Keratinocyte (primary cell): ENCODE measurements around the gene SLFNL1. TPM values are rescaled to one million over a fixed set of nuclear protein-coding genes. Genes with fewer than 3 reads are reported as not detected.

Experiments
- DNase-seq: peaks from one replicate; pipeline ENCODE4 v3.0.0-alpha.2; 2011; ENCODE audit warnings: low read depth, missing footprints, low spot score
- FAIRE-seq: peaks from 2 replicates; lab custom pipeline; 2011; peaks lifted over from hg19 to GRCh38; lab: Jason Lieb, UNC
- H2AFZ ChIP-seq: 2 replicates; pipeline ENCODE4 v1.6.0; 2012; ENCODE audit warnings: low read length, control low read depth, inconsistent platforms; ENCODE audit not compliant: control insufficient read depth
- H3K27ac ChIP-seq: 2 replicates; pipeline ENCODE4 v1.5.1; 2011; ENCODE audit warnings: low read length; ENCODE audit not compliant: control insufficient read depth, insufficient read depth
- H3K27me3 ChIP-seq: 3 replicates; pipeline ENCODE4 v1.6.0; 2011; ENCODE audit warnings: low read length; ENCODE audit not compliant: control insufficient read depth, insufficient read depth; ENCODE audit errors: extremely low read depth
- H3K36me3 ChIP-seq, 2 experiments: 2 replicates in 1 of 2; 3 replicates in 1 of 2; pipeline ENCODE4 v1.5.1; 2011; ENCODE audit warnings: low read length in 2 of 2, mild to moderate bottlenecking in 1 of 2; ENCODE audit not compliant: control insufficient read depth in 2 of 2, insufficient read depth in 2 of 2; ENCODE audit errors: extremely low read depth in 1 of 2
- H3K4me1 ChIP-seq: 3 replicates; pipeline ENCODE4 v1.5.1; 2011; ENCODE audit warnings: low read length; ENCODE audit not compliant: control insufficient read depth, insufficient read depth; ENCODE audit errors: extremely low read depth
- H3K4me2 ChIP-seq: 3 replicates; pipeline ENCODE4 v1.6.0; 2011; ENCODE audit warnings: low read depth, low read length; ENCODE audit not compliant: control insufficient read depth, insufficient read depth; ENCODE audit errors: extremely low read depth
- H3K4me3 ChIP-seq, 3 experiments: fragments of 200-600 bp in 1 of 3; sonication (generic) in 1 of 3; 2 replicates in 2 of 3; 3 replicates in 1 of 3; pipeline ENCODE4 v1.5.1; 2011 to 2016; ENCODE audit warnings: low read length in 3 of 3, mild to moderate bottlenecking in 3 of 3, control low read depth in 2 of 3, inconsistent platforms in 1 of 3, low read depth in 1 of 3, mixed read lengths in 1 of 3, mixed run types in 1 of 3, moderate library complexity in 1 of 3; ENCODE audit not compliant: control insufficient read depth in 2 of 3, insufficient read depth in 2 of 3; ENCODE audit errors: extremely low read depth in 1 of 3
- H3K79me2 ChIP-seq: 2 replicates; pipeline ENCODE4 v1.6.0; 2012; ENCODE audit warnings: low read length; ENCODE audit not compliant: control insufficient read depth, insufficient read depth
- H3K9ac ChIP-seq: 3 replicates; pipeline ENCODE4 v1.6.0; 2011; ENCODE audit warnings: low read length; ENCODE audit not compliant: control insufficient read depth, insufficient read depth; ENCODE audit errors: extremely low read depth
- H3K9me1 ChIP-seq: 3 replicates; pipeline ENCODE4 v1.6.0; 2011; ENCODE audit warnings: low read length; ENCODE audit not compliant: control insufficient read depth, insufficient read depth; ENCODE audit errors: extremely low read depth
- H3K9me3 ChIP-seq: 2 replicates; pipeline ENCODE4 v1.5.1; 2012; ENCODE audit warnings: low read depth, low read length; ENCODE audit not compliant: control insufficient read depth
- H4K20me1 ChIP-seq: 3 replicates; pipeline ENCODE4 v1.6.0; 2011; ENCODE audit warnings: low read length; ENCODE audit not compliant: control insufficient read depth, insufficient read depth; ENCODE audit errors: extremely low read depth
- EZH2 ChIP-seq: IDR thresholded peaks from one replicate; pipeline ENCODE4 v1.6.1; 2012; ENCODE audit warnings: inconsistent platforms, mild to moderate bottlenecking, low read length, moderate library complexity
- dilution Hi-C: fragments of 300-500 bp; cut with MboI; formaldehyde crosslinking; loops from one replicate; pipeline ENCODE4 v1.7.0; 2020; ENCODE audit warnings: low sequenced_read_pairs; ENCODE audit not compliant: extremely low pct_ligation_motif_present
- polyA plus RNA-seq, 5 experiments: library from polyadenylated mRNA; depleted of rRNA in 3 of 5; stranded (reverse) in 3 of 5; stranded (forward) in 1 of 5; unstranded in 1 of 5; fragments of >200 nt; gene quantifications; 1 replicate in 1 of 5; 2 replicates in 3 of 5; 3 replicates in 1 of 5; pipeline versions ENCODE4 v1.2.1 to v1.2.3, GENCODE V29; 2011 to 2012; ENCODE audit warnings: missing spikeins in 2 of 5, low read depth in 1 of 5, low replicate concordance in 1 of 5
- TF ChIP-seq, protein P1 (sequence below), 3 experiments: IDR thresholded peaks in 1 of 3; conservative IDR thresholded peaks in 1 of 3; optimal IDR thresholded peaks in 1 of 3; 2 replicates in 2 of 3; 3 replicates in 1 of 3; pipeline versions ENCODE3 to v1.5.1; 2011; ENCODE audit warnings: low read length in 3 of 3, mild to moderate bottlenecking in 3 of 3, moderate library complexity in 2 of 3, control low read depth in 1 of 3, inconsistent platforms in 1 of 3; ENCODE audit not compliant: insufficient read depth in 2 of 3; ENCODE audit errors: extremely low read depth in 1 of 3

Gene SLFNL1
- polyA plus RNA-seq, 1 donor (not counting 4 experiments of a cell fraction or from before 2014, with no cell fraction given): not detected

DNA sequence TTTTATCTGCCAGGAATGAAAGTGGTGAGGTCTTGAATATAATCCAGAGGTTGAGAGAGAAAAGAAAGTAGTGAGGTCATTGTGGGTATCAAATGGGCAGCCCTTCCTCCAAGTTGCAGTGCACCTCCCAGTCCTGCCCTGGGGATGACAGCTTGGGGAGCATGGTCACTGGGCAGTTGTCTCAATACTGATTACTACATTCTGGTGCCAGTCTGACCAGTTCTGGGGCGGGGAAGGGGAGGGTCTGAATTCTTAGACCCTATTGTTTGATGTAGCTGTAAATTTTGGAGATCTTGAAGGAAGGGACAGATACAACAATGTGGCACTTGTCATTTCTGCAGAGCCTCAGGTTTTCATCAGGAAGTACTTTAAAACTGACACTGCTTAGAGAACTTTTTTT lies 11.2 kb downstream of the SLFNL1 start:
- no peak for TF ChIP-seq EZH2
- TF ChIP-seq, protein P1, sequence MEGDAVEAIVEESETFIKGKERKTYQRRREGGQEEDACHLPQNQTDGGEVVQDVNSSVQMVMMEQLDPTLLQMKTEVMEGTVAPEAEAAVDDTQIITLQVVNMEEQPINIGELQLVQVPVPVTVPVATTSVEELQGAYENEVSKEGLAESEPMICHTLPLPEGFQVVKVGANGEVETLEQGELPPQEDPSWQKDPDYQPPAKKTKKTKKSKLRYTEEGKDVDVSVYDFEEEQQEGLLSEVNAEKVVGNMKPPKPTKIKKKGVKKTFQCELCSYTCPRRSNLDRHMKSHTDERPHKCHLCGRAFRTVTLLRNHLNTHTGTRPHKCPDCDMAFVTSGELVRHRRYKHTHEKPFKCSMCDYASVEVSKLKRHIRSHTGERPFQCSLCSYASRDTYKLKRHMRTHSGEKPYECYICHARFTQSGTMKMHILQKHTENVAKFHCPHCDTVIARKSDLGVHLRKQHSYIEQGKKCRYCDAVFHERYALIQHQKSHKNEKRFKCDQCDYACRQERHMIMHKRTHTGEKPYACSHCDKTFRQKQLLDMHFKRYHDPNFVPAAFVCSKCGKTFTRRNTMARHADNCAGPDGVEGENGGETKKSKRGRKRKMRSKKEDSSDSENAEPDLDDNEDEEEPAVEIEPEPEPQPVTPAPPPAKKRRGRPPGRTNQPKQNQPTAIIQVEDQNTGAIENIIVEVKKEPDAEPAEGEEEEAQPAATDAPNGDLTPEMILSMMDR (optimal IDR thresholded peaks at IDR 0.05 in 1 of 3, IDR thresholded peaks at IDR 0.05 in 1 of 3, conservative IDR thresholded peaks at IDR 0.05 in 1 of 3; ENCODE audit: extremely low read depth in 1 of 3, insufficient read depth in 2 of 3, low read length in 3 of 3): no peak
- Histone ChIP-seq H3K4me3 (no peak overlapping the region), H3K4me1 (peaks cover 43% of the 10 kb centered on the region), H3K9me3 (no peaks in the 10 kb centered on the region), H4K20me1 (no peaks in the 10 kb centered on the region), H3K9ac (no peak overlapping the region), H3K9me1 (peaks cover 2% of the 10 kb centered on the region), H3K79me2 (peaks cover 13% of the 10 kb centered on the region), H3K4me2 (no peak overlapping the region), H3K27me3 (no peaks in the 10 kb centered on the region), H2AFZ (no peak overlapping the region), H3K27ac (no peak overlapping the region), H3K36me3 (peaks cover 57 to 76% of the 10 kb centered on the region in 2 experiments)
- dilution Hi-C loops: no loop called here
- DNase-seq: no peak
- FAIRE-seq: no peak

DNA sequence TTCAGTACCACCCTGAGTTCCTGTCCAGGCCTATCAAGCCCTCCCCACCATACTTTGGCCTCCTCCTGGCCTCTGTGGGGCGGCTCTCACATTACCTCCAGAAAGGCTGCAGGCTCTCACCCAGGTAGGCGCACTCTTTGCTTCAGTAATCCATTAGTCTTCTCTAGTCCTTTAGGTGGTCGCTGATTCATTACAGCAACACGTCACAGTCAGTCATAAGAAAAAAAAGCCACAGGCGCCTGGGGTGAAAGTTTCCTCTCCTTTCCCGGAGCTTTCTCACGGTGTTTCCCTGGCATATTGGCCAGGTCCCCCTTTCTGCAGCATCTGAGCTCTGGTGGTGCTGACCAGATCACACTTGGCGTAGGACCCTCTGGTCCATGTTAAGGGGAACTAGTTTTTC lies 12.1 kb downstream of the SLFNL1 start:
- Histone ChIP-seq H3K27ac (peak overlapping the region; percentile 46), H3K4me3 (no peak overlapping the region), H3K4me2 (no peak overlapping the region), H3K9me1 (peaks cover 2% of the 10 kb centered on the region), H3K79me2 (peaks cover 14% of the 10 kb centered on the region), H3K4me1 (peaks cover 43% of the 10 kb centered on the region), H2AFZ (no peak overlapping the region), H3K9me3 (no peaks in the 10 kb centered on the region), H4K20me1 (no peaks in the 10 kb centered on the region), H3K36me3 (peaks cover 54 to 78% of the 10 kb centered on the region in 2 experiments), H3K27me3 (no peaks in the 10 kb centered on the region), H3K9ac (no peak overlapping the region)
- FAIRE-seq: no peak
- no peak for DNase-seq
- no peak for TF ChIP-seq EZH2
- TF ChIP-seq, protein P1 (optimal IDR thresholded peaks at IDR 0.05 in 1 of 3, IDR thresholded peaks at IDR 0.05 in 1 of 3, conservative IDR thresholded peaks at IDR 0.05 in 1 of 3; ENCODE audit: extremely low read depth in 1 of 3, insufficient read depth in 2 of 3, low read length in 3 of 3): no peak
- dilution Hi-C loops: no loop called here
